ENCODE measurements around the gene TH.

DNA sequence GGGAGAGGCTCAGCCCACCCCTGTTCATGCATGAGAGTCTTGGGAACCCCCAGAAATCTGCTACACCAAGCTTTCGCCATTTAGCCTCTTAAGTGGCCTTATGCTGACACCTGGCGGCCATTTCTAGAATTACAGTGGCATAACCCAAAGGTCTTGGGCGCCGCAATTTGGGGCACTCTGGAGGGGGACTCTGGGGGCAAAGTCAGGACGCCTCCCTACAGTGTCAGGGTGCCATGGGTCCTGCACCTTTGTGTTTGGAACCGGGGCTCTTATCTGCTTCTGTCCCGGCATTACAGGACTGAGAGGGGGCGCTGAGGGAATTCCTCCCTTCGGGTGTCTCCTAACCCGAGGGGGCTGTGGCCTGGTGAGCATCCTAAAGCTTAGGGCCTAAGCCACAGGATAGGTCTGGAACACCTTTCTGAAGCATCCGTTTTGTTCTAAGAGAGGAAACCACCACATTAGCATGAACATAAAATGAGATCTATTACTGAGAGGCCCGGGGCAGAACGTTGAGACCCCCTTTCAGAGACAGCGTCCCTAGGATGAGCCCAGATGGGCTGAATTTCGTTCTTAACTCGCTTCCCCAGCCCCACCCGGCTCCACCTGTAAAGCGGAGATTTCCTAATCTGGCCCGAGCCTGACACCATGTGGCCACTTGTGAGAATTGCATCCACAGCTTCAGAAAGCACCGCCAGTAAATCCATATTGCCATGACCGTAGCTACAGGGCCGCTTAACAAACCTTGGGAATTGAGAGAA is 19.9 kb downstream of the TH start:
- TF ChIP-seq ZNF274 (IDR thresholded peaks at IDR 0.05; ENCODE audit: low read depth, low read length) (no peak), SUZ12 (IDR thresholded peaks at IDR 0.05; ENCODE audit: extremely low read depth, insufficient read depth, insufficient read length) (no peak), YY1 (IDR thresholded peaks at IDR 0.05; ENCODE audit: insufficient read depth, insufficient read length) (no peak)
